T-helper 2 cell treated with Interferon-gamma antibody and Interleukin-4, amounts not matched to agents 5 μg/mL and 100 μg/mL, for 36 hours (primary cell): ENCODE results near the gene EVA1B.
A peak's percentile ranks its signal among the peaks of the same experiment; 100 is the strongest.

Source experiments
- DNase-seq: peaks from one replicate; pipeline ENCODE4 v3.0.0; 2021; ENCODE audit warnings: low spot score
- H3K27ac Mint-ChIP-seq: one replicate; pipeline ENCODE4 v1.8.0; 2021; ENCODE audit warnings: mild to moderate bottlenecking, mixed read lengths
- H3K27me3 Mint-ChIP-seq: one replicate; pipeline ENCODE4 v1.8.0; 2021; ENCODE audit warnings: low read depth, mixed read lengths
- H3K36me3 Mint-ChIP-seq: one replicate; pipeline ENCODE4 v1.8.0; 2021; ENCODE audit warnings: low read depth, mixed read lengths
- H3K4me1 Mint-ChIP-seq: one replicate; pipeline ENCODE4 v1.8.0; 2021; ENCODE audit warnings: low read depth, mixed read lengths
- H3K4me3 Mint-ChIP-seq: one replicate; pipeline ENCODE4 v1.8.0; 2022; ENCODE audit warnings: mild to moderate bottlenecking, moderate library complexity, mixed read lengths
- H3K9me3 Mint-ChIP-seq: one replicate; pipeline ENCODE4 v1.8.0; 2021; ENCODE audit warnings: mixed read lengths

EVA1B gene

GRCh38 chr1:36323636-36324352 lies at the start of gene EVA1B:
Gene EVA1B (minus strand): TSS chr1:36323645. CDS start chr1:36323037, 608 bp downstream.
- H3K27ac Mint-ChIP-seq = peak within 1 kb of the TSS; percentile 65
- peaks cover 3% of the 10 kb centered on the region for H3K27me3 Mint-ChIP-seq
- H3K36me3 Mint-ChIP-seq = peaks cover 5% of the 10 kb centered on the region
- no peaks in the 10 kb centered on the region for H3K9me3 Mint-ChIP-seq
- peaks cover 20% of the 10 kb centered on the region for H3K4me1 Mint-ChIP-seq
- H3K4me3 Mint-ChIP-seq = peak within 1 kb of the TSS; percentile 83
- DNase-seq = peak; percentile 61

GRCh38 chr1:36372617-36373016 lies 49.2 kb upstream of the EVA1B start:
- H3K36me3 Mint-ChIP-seq = peaks cover 17% of the 10 kb centered on the region
- no peak overlapping the region for H3K4me3 Mint-ChIP-seq
- H3K27ac Mint-ChIP-seq = peak overlapping the region; percentile 96
- peaks cover 53% of the 10 kb centered on the region for H3K4me1 Mint-ChIP-seq
- no peaks in the 10 kb centered on the region for H3K27me3 Mint-ChIP-seq
- no peak for DNase-seq
- H3K9me3 Mint-ChIP-seq = no peaks in the 10 kb centered on the region

- peak; percentile 62 for DNase-seq
- Mint-ChIP-seq H3K36me3 (peaks cover 16% of the 10 kb centered on the region), H3K4me1 (peaks cover 50% of the 10 kb centered on the region), H3K27me3 (no peaks in the 10 kb centered on the region), H3K27ac (peak overlapping the region; percentile 60), H3K4me3 (no peak overlapping the region), H3K9me3 (no peaks in the 10 kb centered on the region)
These were observed 45.8 kb upstream of the EVA1B start for GRCh38 chr1:36369061-36369861.

GRCh38 chr1:36367798-36368197 lies 44.4 kb upstream of the EVA1B start:
- Mint-ChIP-seq H3K4me1 (peaks cover 38% of the 10 kb centered on the region), H3K4me3 (no peak overlapping the region), H3K36me3 (peaks cover 20% of the 10 kb centered on the region), H3K27me3 (no peaks in the 10 kb centered on the region), H3K27ac (peak overlapping the region; percentile 50), H3K9me3 (no peaks in the 10 kb centered on the region)
- no peak for DNase-seq

- H3K27me3 Mint-ChIP-seq = no peaks in the 10 kb centered on the region
- no peaks in the 10 kb centered on the region for H3K9me3 Mint-ChIP-seq
- no peak overlapping the region for H3K4me3 Mint-ChIP-seq
- H3K27ac Mint-ChIP-seq = peak overlapping the region; percentile 89
- peaks cover 21% of the 10 kb centered on the region for H3K36me3 Mint-ChIP-seq
- peaks cover 33% of the 10 kb centered on the region for H3K4me1 Mint-ChIP-seq
- DNase-seq = no peak
These were observed 43.6 kb upstream of the EVA1B start for GRCh38 chr1:36367066-36367465.

- H3K27me3 Mint-ChIP-seq = no peaks in the 10 kb centered on the region
- H3K4me3 Mint-ChIP-seq = peak overlapping the region; percentile 65
- no peaks in the 10 kb centered on the region for H3K9me3 Mint-ChIP-seq
- H3K36me3 Mint-ChIP-seq = peaks cover 21% of the 10 kb centered on the region
- peaks cover 33% of the 10 kb centered on the region for H3K4me1 Mint-ChIP-seq
- H3K27ac Mint-ChIP-seq = peak overlapping the region; percentile 89
- no peak for DNase-seq
These were observed 42.7 kb upstream of the EVA1B start for GRCh38 chr1:36366091-36366661.

GRCh38 chr1:36365381-36365780 lies 41.9 kb upstream of the EVA1B start:
- peaks cover 21% of the 10 kb centered on the region for H3K36me3 Mint-ChIP-seq
- DNase-seq = no peak
- no peak overlapping the region for H3K4me3 Mint-ChIP-seq
- peak overlapping the region; percentile 89 for H3K27ac Mint-ChIP-seq
- no peaks in the 10 kb centered on the region for H3K27me3 Mint-ChIP-seq
- H3K9me3 Mint-ChIP-seq = no peaks in the 10 kb centered on the region
- peaks cover 33% of the 10 kb centered on the region for H3K4me1 Mint-ChIP-seq

GRCh38 chr1:36359911-36360550 lies 36.6 kb upstream of the EVA1B start:
- Mint-ChIP-seq H3K36me3 (peaks cover 32% of the 10 kb centered on the region), H3K27ac (peak overlapping the region; percentile 90), H3K4me1 (peaks cover 8% of the 10 kb centered on the region), H3K27me3 (no peaks in the 10 kb centered on the region), H3K4me3 (peak overlapping the region; percentile 1), H3K9me3 (no peaks in the 10 kb centered on the region)
- no peak for DNase-seq

- Mint-ChIP-seq H3K36me3 (peaks cover 34% of the 10 kb centered on the region), H3K9me3 (no peaks in the 10 kb centered on the region), H3K4me3 (peak overlapping the region; percentile 1), H3K27ac (peak overlapping the region; percentile 90), H3K4me1 (peaks cover 8% of the 10 kb centered on the region), H3K27me3 (no peaks in the 10 kb centered on the region)
- no peak for DNase-seq
These were observed 35.9 kb upstream of the EVA1B start for GRCh38 chr1:36359383-36359782.

GRCh38 chr1:36358514-36359084 lies 35.2 kb upstream of the EVA1B start:
- H3K27me3 Mint-ChIP-seq = no peaks in the 10 kb centered on the region
- DNase-seq = no peak
- peaks cover 8% of the 10 kb centered on the region for H3K4me1 Mint-ChIP-seq
- H3K36me3 Mint-ChIP-seq = peaks cover 40% of the 10 kb centered on the region
- no peak overlapping the region for H3K4me3 Mint-ChIP-seq
- no peaks in the 10 kb centered on the region for H3K9me3 Mint-ChIP-seq
- H3K27ac Mint-ChIP-seq = peak overlapping the region; percentile 11

- Mint-ChIP-seq H3K27me3 (no peaks in the 10 kb centered on the region), H3K4me3 (no peak overlapping the region), H3K36me3 (peaks cover 41% of the 10 kb centered on the region), H3K9me3 (no peaks in the 10 kb centered on the region), H3K27ac (no peak overlapping the region), H3K4me1 (peaks cover 13% of the 10 kb centered on the region)
- no peak for DNase-seq
These were observed 32.4 kb upstream of the EVA1B start for GRCh38 chr1:36355811-36356210.

GRCh38 chr1:36354486-36354885 lies 31.0 kb upstream of the EVA1B start:
- peak overlapping the region; percentile 39 for H3K27ac Mint-ChIP-seq
- no peaks in the 10 kb centered on the region for H3K27me3 Mint-ChIP-seq

More at GRCh38 chr1:36354486-36354885, 31.0 kb upstream of the EVA1B start:
- Mint-ChIP-seq H3K4me3 (no peak overlapping the region), H3K9me3 (no peaks in the 10 kb centered on the region), H3K4me1 (peaks cover 12% of the 10 kb centered on the region), H3K36me3 (peaks cover 43% of the 10 kb centered on the region)
- DNase-seq = no peak
